ENCODE measurements around the gene VPS26A. TPM values are rescaled to one million over a fixed set of nuclear protein-coding genes. Genes with fewer than 3 reads are reported as not detected.
"Not testable (repeated sequence)": the region's sequence is repeated elsewhere in the genome, so short reads cannot be mapped to it uniquely, and the experiment has no call there.

VPS26A gene
- total RNA-seq, 2 donors from 2014 or later, result 28.7 to 36.7 TPM

DNA sequence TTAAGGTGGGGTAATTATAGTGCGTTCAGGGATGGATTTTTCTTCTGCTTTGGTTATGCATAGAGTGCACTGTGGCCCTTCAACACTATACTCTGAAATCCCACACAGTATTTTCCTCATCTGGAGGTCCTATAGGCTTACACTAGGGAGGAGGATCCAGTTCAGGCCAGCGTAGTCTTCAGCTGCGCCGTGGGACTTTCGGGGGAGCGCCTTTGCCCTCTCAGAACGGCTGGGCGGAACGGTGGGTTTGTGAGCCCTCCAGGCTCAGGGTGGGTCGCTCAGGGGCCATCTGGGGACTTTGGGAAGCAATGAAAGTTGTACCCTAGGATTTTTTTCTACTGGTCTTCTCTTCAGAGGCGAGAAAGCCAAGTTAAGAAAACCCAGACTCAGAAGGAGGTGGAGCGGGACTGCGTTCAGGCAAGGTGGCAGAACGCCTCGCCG lies 652 bp upstream of the VPS26A start:
- H3K36me3 Mint-ChIP-seq (ENCODE audit: low read depth), result no peaks in the 10 kb centered on the region
- peak; percentile 24 for ATAC-seq
- peaks cover 7% of the 10 kb centered on the region for H3K4me1 Mint-ChIP-seq
- no peaks in the 10 kb centered on the region for H3K27me3 Mint-ChIP-seq
- peak in 1 of 3 donors; percentile 16 for DNase-seq
- H3K4me3 Mint-ChIP-seq, result peak overlapping the region; percentile 95
- H3K27ac Mint-ChIP-seq, result peak overlapping the region; percentile 92
- H3K9me3 ChIP-seq (ENCODE audit: control insufficient read depth, low read length, poor library complexity, severe bottlenecking), result no peaks in the 10 kb centered on the region

DNA sequence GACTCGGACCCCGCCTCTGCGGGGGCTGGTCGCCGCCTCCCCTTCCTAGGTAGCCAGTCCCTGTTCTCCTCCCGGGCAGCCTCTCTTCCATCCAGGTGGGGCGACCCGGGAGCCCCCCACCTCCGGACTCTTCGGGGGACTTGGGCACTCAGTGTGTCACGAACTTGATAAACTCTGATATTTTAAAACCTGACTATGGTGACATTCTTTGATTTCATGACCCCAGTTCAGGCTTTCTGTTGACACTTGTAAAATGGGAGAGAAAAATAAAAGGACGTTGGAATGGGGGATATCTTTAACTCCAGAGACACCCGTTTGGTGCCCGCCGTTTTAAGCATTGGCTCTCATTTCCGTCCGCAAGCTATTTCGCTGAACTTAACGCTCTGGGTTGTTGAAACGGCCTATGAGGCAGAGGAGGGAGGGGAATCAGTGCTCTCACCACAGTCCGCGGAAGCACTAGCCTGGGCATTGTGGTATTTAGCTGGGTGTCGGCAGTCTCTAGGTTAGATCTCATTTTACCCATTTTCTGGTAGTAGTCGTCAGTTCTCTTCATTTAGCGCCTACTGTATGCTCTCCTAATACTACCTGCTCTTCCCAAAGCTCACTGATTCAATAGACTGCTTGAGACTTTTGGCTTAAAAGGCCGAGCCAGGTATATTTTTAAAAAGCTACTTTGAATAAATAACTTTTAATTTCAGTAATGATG lies 738 bp downstream of the VPS26A start:
- peaks cover 12% of the 10 kb centered on the region for H3K4me1 Mint-ChIP-seq
- H3K36me3 Mint-ChIP-seq (ENCODE audit: low read depth), result no peaks in the 10 kb centered on the region
- peak overlapping the region; percentile 92 for H3K27ac Mint-ChIP-seq
- peak in 2 of 3 donors; percentile 28 for DNase-seq
- no peaks in the 10 kb centered on the region for H3K27me3 Mint-ChIP-seq
- no peaks in the 10 kb centered on the region for H3K9me3 ChIP-seq (ENCODE audit: control insufficient read depth, low read length, poor library complexity, severe bottlenecking)
- H3K4me3 Mint-ChIP-seq, result peak overlapping the region; percentile 95
- ATAC-seq, result no peak

DNA sequence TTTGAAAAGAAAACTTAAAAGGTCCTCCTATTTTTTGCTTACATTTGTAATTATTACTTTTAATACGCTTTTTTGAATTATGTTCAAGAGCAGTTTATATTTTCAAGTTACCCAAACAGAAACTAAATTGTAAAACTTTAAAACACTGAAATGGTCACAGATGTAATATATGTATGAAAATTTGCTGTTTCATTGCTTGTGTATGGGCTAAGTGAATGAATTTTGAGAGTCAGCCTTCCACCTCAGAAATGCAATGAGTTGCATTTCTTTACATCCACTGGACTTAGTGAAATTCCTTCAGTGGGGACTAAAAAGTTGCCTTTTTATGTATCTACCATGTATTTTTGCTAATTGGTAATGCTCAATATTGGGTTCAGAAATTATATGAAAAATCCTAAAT lies 1.6 kb downstream of the VPS26A start:
- Mint-ChIP-seq H3K4me3 (peak overlapping the region; percentile 95), H3K4me1 (peaks cover 19% of the 10 kb centered on the region), H3K27me3 (no peaks in the 10 kb centered on the region), H3K36me3 (ENCODE audit: low read depth) (peaks cover 2% of the 10 kb centered on the region), H3K27ac (peak overlapping the region; percentile 92)
- H3K9me3 ChIP-seq (ENCODE audit: control insufficient read depth, low read length, poor library complexity, severe bottlenecking), result no peaks in the 10 kb centered on the region
- no peak for ATAC-seq
- no peak for DNase-seq

DNA sequence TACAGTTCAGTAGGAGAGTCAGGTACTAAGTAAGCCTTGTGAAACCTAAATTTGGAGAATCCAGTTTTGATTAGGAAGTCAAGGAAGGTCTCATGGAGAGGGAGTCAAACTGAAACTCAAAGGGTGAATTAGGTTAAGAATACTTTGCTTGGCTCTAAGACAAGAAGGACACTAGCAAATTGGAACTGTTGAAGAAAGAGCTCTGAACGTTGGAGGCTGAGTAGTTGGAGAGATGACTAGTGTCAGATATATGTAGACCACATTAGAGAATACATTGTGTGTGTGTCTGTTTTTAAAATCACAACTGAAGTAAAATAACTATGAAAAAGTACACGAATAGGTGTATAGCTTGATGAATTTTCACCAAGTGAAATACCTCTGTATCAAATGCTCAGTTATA lies 6.3 kb downstream of the VPS26A start:
- peaks cover 6% of the 10 kb centered on the region for H3K36me3 Mint-ChIP-seq (ENCODE audit: low read depth)
- no peak for DNase-seq
- peak overlapping the region; percentile 49 for H3K27ac Mint-ChIP-seq

DNA sequence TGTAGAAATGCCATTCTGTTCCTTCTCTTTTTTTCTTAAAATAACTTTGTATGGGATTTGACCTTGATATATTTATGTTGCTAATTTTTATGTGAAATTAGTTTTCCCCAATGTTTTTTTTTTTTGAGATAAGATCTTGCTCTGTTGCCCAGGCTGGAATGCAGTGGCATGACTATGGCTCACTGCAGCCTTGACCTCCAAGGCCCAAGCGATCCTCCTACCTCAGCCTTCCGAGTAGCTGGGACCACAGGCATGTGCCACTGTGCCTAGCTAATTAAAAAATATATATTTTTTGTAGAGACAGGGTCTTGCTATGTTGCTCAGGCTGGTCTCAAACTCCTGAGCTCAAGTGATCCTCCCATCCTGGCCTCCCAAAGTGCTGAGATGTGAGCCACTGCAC lies 16.0 kb downstream of the VPS26A start:
- DNase-seq, result no peak
- ATAC-seq, result no peak
- no peaks in the 10 kb centered on the region for H3K9me3 ChIP-seq (ENCODE audit: control insufficient read depth, low read length, poor library complexity, severe bottlenecking)
- Mint-ChIP-seq H3K27ac (peak overlapping the region; percentile 56), H3K4me1 (peaks cover 23% of the 10 kb centered on the region), H3K27me3 (no peaks in the 10 kb centered on the region), H3K4me3 (no peak overlapping the region), H3K36me3 (ENCODE audit: low read depth) (peaks cover 2% of the 10 kb centered on the region)

More for the DNA sequence above, 6.3 kb downstream of the VPS26A start:
- Mint-ChIP-seq H3K4me1 (peaks cover 22% of the 10 kb centered on the region), H3K27me3 (no peaks in the 10 kb centered on the region), H3K4me3 (peak overlapping the region; percentile 19)
- no peaks in the 10 kb centered on the region for H3K9me3 ChIP-seq (ENCODE audit: control insufficient read depth, low read length, poor library complexity, severe bottlenecking)
- no peak for ATAC-seq

DNA sequence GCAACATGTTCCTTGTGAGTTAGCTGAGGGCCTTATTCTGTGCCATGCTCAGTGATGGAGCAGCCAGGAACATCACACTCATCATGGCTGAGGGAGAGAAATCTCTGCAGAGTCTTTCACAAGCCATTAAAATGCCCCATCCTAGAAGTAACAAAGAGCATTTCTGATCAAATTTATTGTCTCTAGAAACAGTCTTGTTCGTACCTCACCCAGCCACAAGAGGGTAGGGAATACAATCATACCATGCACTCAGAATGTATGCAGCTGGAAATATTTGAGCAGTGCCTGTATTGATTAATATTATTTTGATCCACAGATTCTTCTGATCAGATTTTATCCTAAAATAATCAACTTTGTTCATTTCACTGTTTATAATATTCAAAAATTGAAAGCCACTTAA lies 17.3 kb downstream of the VPS26A start:
- Mint-ChIP-seq H3K36me3 (ENCODE audit: low read depth) (no peaks in the 10 kb centered on the region), H3K4me1 (peaks cover 23% of the 10 kb centered on the region), H3K27ac (no peak overlapping the region), H3K27me3 (no peaks in the 10 kb centered on the region), H3K4me3 (no peak overlapping the region)
- no peaks in the 10 kb centered on the region for H3K9me3 ChIP-seq (ENCODE audit: control insufficient read depth, low read length, poor library complexity, severe bottlenecking)
- no peak for ATAC-seq
- no peak for DNase-seq

DNA sequence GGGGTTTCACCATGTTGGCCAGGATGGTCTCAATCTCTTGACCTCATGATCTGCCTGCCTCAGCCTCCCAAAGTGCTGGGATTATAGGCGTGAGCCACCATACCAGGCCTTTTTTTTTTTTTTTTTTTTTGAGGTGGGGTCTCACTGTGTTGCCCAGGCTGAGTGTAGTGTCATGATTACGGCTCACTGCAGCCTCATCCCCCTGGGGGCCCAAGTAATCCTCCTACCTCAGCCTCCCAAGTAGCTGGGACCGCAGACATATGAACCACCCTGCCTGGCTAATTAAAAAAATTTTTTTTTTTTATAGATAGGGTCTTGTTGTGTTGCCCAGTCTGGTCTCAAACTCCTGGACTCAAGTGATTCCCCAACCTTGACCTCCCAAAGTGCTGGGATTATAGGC lies 18.1 kb downstream of the VPS26A start:
- not testable (repeated sequence) for H3K27ac Mint-ChIP-seq; H3K4me3 Mint-ChIP-seq; ATAC-seq; H3K36me3 Mint-ChIP-seq (ENCODE audit: low read depth); DNase-seq; H3K27me3 Mint-ChIP-seq; H3K9me3 ChIP-seq (ENCODE audit: control insufficient read depth, low read length, poor library complexity, severe bottlenecking)
- peaks cover 28% of the 10 kb centered on the region for H3K4me1 Mint-ChIP-seq

DNA sequence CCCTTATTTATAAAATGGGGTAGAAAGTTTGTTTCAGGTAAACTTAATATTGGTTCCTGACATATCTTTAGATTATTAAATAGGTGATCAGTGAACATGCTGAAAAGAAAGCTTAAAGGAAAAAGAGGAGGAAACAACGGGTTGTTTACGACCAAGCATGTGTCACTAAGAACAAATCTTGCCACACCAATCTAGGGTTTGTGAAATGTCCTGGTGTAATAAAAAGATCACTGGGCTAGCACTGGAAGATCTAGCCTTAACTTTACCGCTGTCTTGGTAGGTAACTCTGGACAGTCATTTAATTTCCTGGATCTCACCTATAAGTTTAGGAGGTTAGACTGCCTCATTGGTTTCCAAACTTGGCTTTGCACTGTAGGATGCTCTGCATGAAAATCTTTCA lies 19.0 kb downstream of the VPS26A start:
- DNase-seq, result no peak
- H3K9me3 ChIP-seq (ENCODE audit: control insufficient read depth, low read length, poor library complexity, severe bottlenecking), result no peaks in the 10 kb centered on the region
- Mint-ChIP-seq H3K36me3 (ENCODE audit: low read depth) (no peaks in the 10 kb centered on the region), H3K27ac (peak overlapping the region; percentile 8), H3K27me3 (no peaks in the 10 kb centered on the region), H3K4me3 (no peak overlapping the region), H3K4me1 (peaks cover 26% of the 10 kb centered on the region)
- no peak for ATAC-seq

DNA sequence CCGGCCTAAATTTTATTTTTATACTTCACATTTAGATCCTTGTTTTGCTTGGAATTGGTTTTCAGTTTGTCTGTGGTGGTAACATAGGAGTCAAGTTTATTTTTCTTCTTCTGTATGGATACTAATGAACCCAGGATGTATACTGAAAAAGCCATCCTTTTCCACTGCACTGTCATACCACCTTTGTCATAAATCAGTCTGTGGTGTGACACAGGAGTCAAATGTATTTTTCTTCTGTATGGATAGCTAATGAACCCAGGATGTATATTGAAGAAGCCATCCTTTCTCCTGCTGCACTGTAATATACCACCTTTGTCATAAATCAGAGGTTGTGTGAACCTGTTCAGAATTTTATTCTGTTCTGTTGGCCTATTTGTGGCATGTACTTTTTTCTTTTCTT lies 21.4 kb downstream of the VPS26A start:
- no peak overlapping the region for H3K27ac Mint-ChIP-seq
- H3K4me3 Mint-ChIP-seq, result no peak overlapping the region
- DNase-seq, result no peak
- H3K36me3 Mint-ChIP-seq (ENCODE audit: low read depth), result no peaks in the 10 kb centered on the region
- no peak for ATAC-seq
- no peaks in the 10 kb centered on the region for H3K9me3 ChIP-seq (ENCODE audit: control insufficient read depth, low read length, poor library complexity, severe bottlenecking)
- H3K4me1 Mint-ChIP-seq, result peaks cover 27% of the 10 kb centered on the region
- H3K27me3 Mint-ChIP-seq, result no peaks in the 10 kb centered on the region

DNA sequence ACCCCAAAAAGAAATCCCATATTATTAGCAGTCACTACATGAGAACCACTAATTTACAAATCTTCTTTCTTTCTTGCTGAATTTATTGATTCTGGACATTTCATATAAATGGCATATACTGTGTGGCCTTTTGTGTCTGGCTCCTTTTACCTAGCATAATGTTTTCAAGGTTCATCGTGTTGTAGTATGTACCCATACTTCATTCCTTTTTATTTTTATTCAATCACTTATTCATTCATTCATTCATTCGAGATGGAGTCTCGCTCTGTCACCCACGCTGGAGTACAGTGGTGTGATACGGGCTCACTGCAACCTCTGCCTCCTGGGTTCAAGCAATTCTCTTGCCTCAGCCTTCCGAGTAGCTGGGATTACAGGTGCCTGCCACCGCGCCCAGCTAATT lies 21.9 kb downstream of the VPS26A start:
- H3K9me3 ChIP-seq (ENCODE audit: control insufficient read depth, low read length, poor library complexity, severe bottlenecking), result no peaks in the 10 kb centered on the region
- ATAC-seq, result no peak
- H3K36me3 Mint-ChIP-seq (ENCODE audit: low read depth), result no peaks in the 10 kb centered on the region
- H3K4me3 Mint-ChIP-seq, result no peak overlapping the region
- no peaks in the 10 kb centered on the region for H3K27me3 Mint-ChIP-seq
- DNase-seq, result no peak
- no peak overlapping the region for H3K27ac Mint-ChIP-seq
- peaks cover 25% of the 10 kb centered on the region for H3K4me1 Mint-ChIP-seq

DNA sequence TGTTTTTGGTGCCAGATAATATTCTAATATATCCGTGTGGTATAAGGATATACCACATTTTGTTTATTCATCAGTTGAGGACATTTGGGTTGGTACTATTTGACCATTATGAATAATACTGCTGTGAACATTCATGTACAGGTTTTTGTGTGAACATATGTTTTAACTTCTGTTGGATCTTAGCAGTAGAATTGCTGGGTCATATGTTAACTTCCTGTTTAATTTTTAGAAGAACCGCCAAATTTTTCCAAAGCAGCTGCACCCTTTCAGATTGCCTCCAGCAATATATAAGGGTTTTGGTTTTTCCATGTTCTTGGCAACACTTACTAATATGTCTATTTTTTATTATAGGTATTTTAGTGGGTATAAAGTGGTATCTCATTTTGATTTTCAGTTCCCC lies 22.8 kb downstream of the VPS26A start:
- DNase-seq, result no peak
- H3K27me3 Mint-ChIP-seq, result no peaks in the 10 kb centered on the region
- peaks cover 24% of the 10 kb centered on the region for H3K4me1 Mint-ChIP-seq
- ATAC-seq, result no peak
- H3K36me3 Mint-ChIP-seq (ENCODE audit: low read depth), result no peaks in the 10 kb centered on the region
- no peak overlapping the region for H3K4me3 Mint-ChIP-seq
- no peak overlapping the region for H3K27ac Mint-ChIP-seq
- no peaks in the 10 kb centered on the region for H3K9me3 ChIP-seq (ENCODE audit: control insufficient read depth, low read length, poor library complexity, severe bottlenecking)

DNA sequence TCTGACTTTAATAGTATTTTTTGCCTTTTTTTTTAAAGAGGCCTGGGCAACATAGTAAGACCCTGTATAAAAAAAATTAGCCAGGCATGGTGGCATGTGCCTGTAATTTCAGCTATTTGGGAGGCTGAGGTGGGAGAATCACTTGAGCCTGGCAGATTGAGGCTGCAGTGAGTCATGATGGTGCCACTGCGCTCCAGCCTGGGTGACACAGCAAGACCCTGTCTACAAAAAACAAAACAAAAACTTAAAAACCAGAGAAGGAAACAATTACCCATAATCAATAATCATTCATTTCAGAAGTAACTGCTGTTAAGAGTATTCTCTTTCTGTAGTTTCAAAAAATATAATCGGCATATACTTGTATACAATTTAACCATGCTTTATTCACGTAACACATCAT lies 28.0 kb downstream of the VPS26A start:
- no peaks in the 10 kb centered on the region for H3K36me3 Mint-ChIP-seq (ENCODE audit: low read depth)
- ATAC-seq (no peak), DNase-seq (no peak)
- no peaks in the 10 kb centered on the region for H3K9me3 ChIP-seq (ENCODE audit: control insufficient read depth, low read length, poor library complexity, severe bottlenecking)
- H3K27me3 Mint-ChIP-seq, result no peaks in the 10 kb centered on the region
- H3K4me3 Mint-ChIP-seq, result no peak overlapping the region
- H3K27ac Mint-ChIP-seq, result no peak overlapping the region
- peaks cover 9% of the 10 kb centered on the region for H3K4me1 Mint-ChIP-seq

DNA sequence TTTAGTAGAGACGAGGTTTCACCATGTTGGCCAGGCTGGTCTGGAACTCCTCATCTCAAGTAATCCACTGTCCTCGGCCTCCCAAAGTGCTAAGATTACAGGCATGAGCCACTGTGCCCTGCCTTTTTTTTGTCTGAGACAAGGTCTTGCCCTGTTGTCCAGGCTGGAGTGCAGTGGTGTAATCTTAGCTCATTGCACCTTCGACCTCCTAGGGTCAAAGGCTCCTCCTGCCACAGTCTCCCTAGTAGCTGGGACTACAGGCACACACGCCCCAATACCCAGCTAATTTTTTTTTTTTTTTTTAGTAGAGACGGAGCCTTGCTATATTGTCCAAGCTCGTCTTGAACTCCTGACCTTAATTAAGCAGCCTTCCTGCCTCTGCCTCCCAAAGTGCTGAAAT lies 29.2 kb downstream of the VPS26A start:
- Mint-ChIP-seq H3K27me3 (no peaks in the 10 kb centered on the region), H3K36me3 (ENCODE audit: low read depth) (no peaks in the 10 kb centered on the region), H3K27ac (no peak overlapping the region)

DNA sequence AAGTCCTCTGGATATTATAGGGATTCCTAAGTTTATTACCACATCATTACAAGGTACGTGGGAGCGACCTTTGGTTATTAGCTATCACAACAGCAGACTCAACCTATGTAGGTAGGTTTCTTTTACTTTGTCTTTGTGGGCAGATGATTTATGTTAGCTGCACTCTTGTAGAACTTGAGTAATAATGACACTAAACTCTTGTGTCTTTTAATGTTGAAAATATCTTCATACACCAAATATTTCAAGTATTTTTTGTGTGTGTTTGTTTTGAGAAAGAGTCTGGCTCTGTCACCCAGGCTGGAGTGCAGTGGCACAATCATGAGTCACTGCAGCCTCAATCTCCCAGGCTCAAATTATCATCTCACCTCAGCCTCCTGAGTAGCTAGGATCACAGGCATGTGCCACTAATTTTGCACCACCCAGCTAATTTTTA lies 36.8 kb downstream of the VPS26A start:
- Mint-ChIP-seq H3K4me3 (no peak overlapping the region), H3K27ac (no peak overlapping the region), H3K36me3 (ENCODE audit: low read depth) (no peaks in the 10 kb centered on the region), H3K27me3 (no peaks in the 10 kb centered on the region), H3K4me1 (peaks cover 2% of the 10 kb centered on the region)
- DNase-seq, result no peak
- ATAC-seq, result no peak
- H3K9me3 ChIP-seq (ENCODE audit: control insufficient read depth, low read length, poor library complexity, severe bottlenecking), result no peaks in the 10 kb centered on the region

More for the DNA sequence above, 29.2 kb downstream of the VPS26A start:
- peaks cover 9% of the 10 kb centered on the region for H3K4me1 Mint-ChIP-seq
- no peak overlapping the region for H3K4me3 Mint-ChIP-seq
- DNase-seq (no peak), ATAC-seq (no peak)
- H3K9me3 ChIP-seq (ENCODE audit: control insufficient read depth, low read length, poor library complexity, severe bottlenecking), result no peaks in the 10 kb centered on the region

Data from T-helper 17 cell (primary cell).